Measurements from ENCODE around the gene MRTFA. TPM values are rescaled to one million over a fixed set of nuclear protein-coding genes. Genes with fewer than 3 reads are reported as not detected.

The MRTFA gene
- total RNA-seq, 2 experiments from 2014 or later: 72.5 to 76.3 TPM

- peak overlapping the region; percentile 8 for H3K27ac Mint-ChIP-seq
- no peak for DNase-seq
- no peak for ATAC-seq (ENCODE audit: low read depth)
- POLR2A ChIA-PET: interaction anchor here (1.4 kb wide), 1 partner anchor 11 kb away, joined by 5 read pairs; no protein-coding TSS in a partner anchor
- peaks cover 15% of the 10 kb centered on the region for H3K4me1 Mint-ChIP-seq
- no peak overlapping the region for H3K4me3 Mint-ChIP-seq
- peaks cover 26% of the 10 kb centered on the region for H3K36me3 Mint-ChIP-seq
- H3K9me3 Mint-ChIP-seq: no peaks in the 10 kb centered on the region
- no peaks in the 10 kb centered on the region for H3K27me3 Mint-ChIP-seq
Measured at GRCh38 chr22:40426594-40427333, 209.8 kb downstream of the MRTFA start.

- POLR2A ChIA-PET: interaction anchor here (1.3 kb wide), 1 partner anchor 11 kb away, joined by 5 read pairs; no protein-coding TSS in a partner anchor
- DNase-seq (peak; percentile 17), ATAC-seq (ENCODE audit: low read depth) (no peak)
- H3K4me3 Mint-ChIP-seq: no peak overlapping the region
- H3K4me1 Mint-ChIP-seq: peaks cover 9% of the 10 kb centered on the region
- no peaks in the 10 kb centered on the region for H3K9me3 Mint-ChIP-seq
- no peak overlapping the region for H3K27ac Mint-ChIP-seq
- H3K27me3 Mint-ChIP-seq: no peaks in the 10 kb centered on the region
- H3K36me3 Mint-ChIP-seq: peaks cover 27% of the 10 kb centered on the region
Measured at GRCh38 chr22:40425082-40425481, 211.4 kb downstream of the MRTFA start.

GRCh38 chr22:40423882-40424640 lies 212.5 kb downstream of the MRTFA start:
- POLR2A ChIA-PET: interaction anchor here (0.6 kb wide), 2 partner anchors 25 to 59 kb away, joined by 3 to 4 read pairs; no protein-coding TSS in a partner anchor
- peak; percentile 21 for DNase-seq
- peaks cover 28% of the 10 kb centered on the region for H3K36me3 Mint-ChIP-seq

GRCh38 chr22:40423310-40423688 lies 213.2 kb downstream of the MRTFA start:
- no peak for ATAC-seq (ENCODE audit: low read depth)
- no peak overlapping the region for H3K27ac Mint-ChIP-seq
- H3K4me3 Mint-ChIP-seq: no peak overlapping the region
- no peaks in the 10 kb centered on the region for H3K27me3 Mint-ChIP-seq
- POLR2A ChIA-PET: interaction anchor here (0.6 kb wide), 3 partner anchors 26 to 69 kb away, joined by 3 to 4 read pairs (median 4); no protein-coding TSS in a partner anchor
- H3K36me3 Mint-ChIP-seq: peaks cover 28% of the 10 kb centered on the region
- DNase-seq: no peak
- H3K4me1 Mint-ChIP-seq: peaks cover 10% of the 10 kb centered on the region
- H3K9me3 Mint-ChIP-seq: no peaks in the 10 kb centered on the region

More at GRCh38 chr22:40423882-40424640, 212.5 kb downstream of the MRTFA start:
- peaks cover 10% of the 10 kb centered on the region for H3K4me1 Mint-ChIP-seq
- no peaks in the 10 kb centered on the region for H3K27me3 Mint-ChIP-seq
- H3K4me3 Mint-ChIP-seq: no peak overlapping the region
- H3K27ac Mint-ChIP-seq: no peak overlapping the region
- no peak for ATAC-seq (ENCODE audit: low read depth)
- H3K9me3 Mint-ChIP-seq: no peaks in the 10 kb centered on the region

GRCh38 chr22:40422558-40423309 lies 213.8 kb downstream of the MRTFA start:
- POLR2A ChIA-PET: interaction anchor here (0.6 kb wide), 1 partner anchor 68 kb away, joined by 4 read pairs; no protein-coding TSS in a partner anchor
- ATAC-seq (ENCODE audit: low read depth) (no peak), DNase-seq (peak; percentile 17)
- Mint-ChIP-seq H3K4me3 (no peak overlapping the region), H3K9me3 (no peaks in the 10 kb centered on the region), H3K36me3 (peaks cover 28% of the 10 kb centered on the region), H3K4me1 (peaks cover 10% of the 10 kb centered on the region), H3K27me3 (no peaks in the 10 kb centered on the region), H3K27ac (peak overlapping the region; percentile 71)

GRCh38 chr22:40421941-40422340 lies 214.6 kb downstream of the MRTFA start:
- H3K36me3 Mint-ChIP-seq: peaks cover 26% of the 10 kb centered on the region
- H3K27ac Mint-ChIP-seq: peak overlapping the region; percentile 80
- ATAC-seq (ENCODE audit: low read depth) (no peak), DNase-seq (peak; percentile 17)
- H3K4me3 Mint-ChIP-seq: no peak overlapping the region
- peaks cover 10% of the 10 kb centered on the region for H3K4me1 Mint-ChIP-seq
- no peaks in the 10 kb centered on the region for H3K27me3 Mint-ChIP-seq
- POLR2A ChIA-PET: no interaction called here
- no peaks in the 10 kb centered on the region for H3K9me3 Mint-ChIP-seq

DNA sequence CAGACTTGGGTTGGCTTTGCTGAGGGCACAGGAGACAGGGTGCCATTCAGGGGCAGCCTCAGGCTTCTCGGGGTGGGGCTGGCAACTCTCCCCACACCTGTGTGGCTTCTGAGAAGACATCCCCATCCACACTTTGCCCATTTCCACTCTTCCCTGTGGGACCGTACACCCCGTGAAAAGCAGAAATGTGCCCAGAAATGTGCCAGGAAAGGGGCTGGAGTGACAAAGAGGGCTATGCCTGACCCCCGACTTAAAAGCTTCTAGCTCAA lies 215.5 kb downstream of the MRTFA start:
- Mint-ChIP-seq H3K4me1 (peaks cover 17% of the 10 kb centered on the region), H3K9me3 (no peaks in the 10 kb centered on the region), H3K27ac (no peak overlapping the region), H3K27me3 (no peaks in the 10 kb centered on the region), H3K36me3 (peaks cover 25% of the 10 kb centered on the region), H3K4me3 (no peak overlapping the region)
- POLR2A ChIA-PET: no interaction called here
- DNase-seq (no peak), ATAC-seq (ENCODE audit: low read depth) (no peak)

- ATAC-seq (ENCODE audit: low read depth) (no peak), DNase-seq (no peak)
- H3K4me3 Mint-ChIP-seq: no peak overlapping the region
- no peak overlapping the region for H3K27ac Mint-ChIP-seq
- peaks cover 30% of the 10 kb centered on the region for H3K36me3 Mint-ChIP-seq
- H3K27me3 Mint-ChIP-seq: no peaks in the 10 kb centered on the region
- H3K4me1 Mint-ChIP-seq: peaks cover 22% of the 10 kb centered on the region
- POLR2A ChIA-PET: no interaction called here
- no peaks in the 10 kb centered on the region for H3K9me3 Mint-ChIP-seq
Measured at GRCh38 chr22:40420341-40421081, 216.0 kb downstream of the MRTFA start.

- H3K27ac Mint-ChIP-seq: no peak overlapping the region
- H3K9me3 Mint-ChIP-seq: no peaks in the 10 kb centered on the region
- DNase-seq (no peak), ATAC-seq (ENCODE audit: low read depth) (no peak)
- no peak overlapping the region for H3K4me3 Mint-ChIP-seq
- peaks cover 28% of the 10 kb centered on the region for H3K4me1 Mint-ChIP-seq
- POLR2A ChIA-PET: no interaction called here
- H3K36me3 Mint-ChIP-seq: peaks cover 34% of the 10 kb centered on the region
- H3K27me3 Mint-ChIP-seq: no peaks in the 10 kb centered on the region
Measured at GRCh38 chr22:40419718-40420117, 216.8 kb downstream of the MRTFA start.

DNA sequence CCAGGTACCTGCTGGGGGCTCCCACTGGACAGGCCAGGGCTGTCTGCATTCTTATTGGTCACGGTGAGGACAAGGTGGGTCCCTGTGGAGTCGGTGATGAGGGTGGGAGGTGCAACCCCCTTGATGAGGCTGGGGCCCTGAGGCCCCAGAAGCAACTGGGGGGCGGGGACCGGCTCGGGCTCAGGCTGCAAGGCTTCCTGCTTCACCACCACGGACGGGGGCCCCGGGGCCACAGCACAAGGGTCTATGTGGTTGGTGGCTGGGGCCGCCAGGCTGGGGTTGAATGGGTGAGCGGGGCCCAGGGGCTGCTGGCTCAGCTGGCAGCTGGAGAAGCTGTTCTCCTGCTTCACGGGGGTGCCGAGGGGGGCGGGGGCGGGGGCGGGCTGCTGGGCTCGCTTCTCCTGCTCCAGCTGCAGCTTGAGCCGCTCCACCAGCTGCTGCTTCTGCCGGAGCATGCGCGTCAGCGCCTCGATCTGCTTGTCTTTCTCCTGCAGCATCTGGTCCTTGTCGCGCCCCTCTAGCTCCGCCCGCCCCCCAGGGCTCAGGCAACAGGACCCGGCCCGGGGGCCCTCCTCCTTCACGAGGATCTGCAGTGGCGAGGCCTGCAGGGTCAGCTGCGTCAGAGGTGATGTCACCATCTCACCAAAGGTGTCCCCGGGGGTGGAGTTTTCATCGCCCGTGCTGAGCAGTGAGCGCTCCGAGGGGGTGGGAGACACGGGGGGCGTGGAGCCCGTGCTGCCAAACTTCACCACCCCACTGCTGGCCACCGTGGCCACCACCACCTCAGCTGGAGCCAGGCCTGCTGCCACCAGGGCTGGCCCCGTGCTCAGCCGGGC lies 217.9 kb downstream of the MRTFA start:
- H3K4me3 Mint-ChIP-seq: no peak overlapping the region
- POLR2A ChIA-PET: interaction anchor here (0.6 to 1.3 kb wide), 4 partner anchors 9 to 493 kb away, joined by 3 to 7 read pairs (median 4); no protein-coding TSS in a partner anchor
- DNase-seq (no peak), ATAC-seq (ENCODE audit: low read depth) (peak; percentile 25)
- H3K27me3 Mint-ChIP-seq: no peaks in the 10 kb centered on the region
- H3K27ac Mint-ChIP-seq: peak overlapping the region; percentile 14
- peaks cover 37% of the 10 kb centered on the region for H3K36me3 Mint-ChIP-seq
- peaks cover 28% of the 10 kb centered on the region for H3K4me1 Mint-ChIP-seq
- H3K9me3 Mint-ChIP-seq: no peaks in the 10 kb centered on the region

DNA sequence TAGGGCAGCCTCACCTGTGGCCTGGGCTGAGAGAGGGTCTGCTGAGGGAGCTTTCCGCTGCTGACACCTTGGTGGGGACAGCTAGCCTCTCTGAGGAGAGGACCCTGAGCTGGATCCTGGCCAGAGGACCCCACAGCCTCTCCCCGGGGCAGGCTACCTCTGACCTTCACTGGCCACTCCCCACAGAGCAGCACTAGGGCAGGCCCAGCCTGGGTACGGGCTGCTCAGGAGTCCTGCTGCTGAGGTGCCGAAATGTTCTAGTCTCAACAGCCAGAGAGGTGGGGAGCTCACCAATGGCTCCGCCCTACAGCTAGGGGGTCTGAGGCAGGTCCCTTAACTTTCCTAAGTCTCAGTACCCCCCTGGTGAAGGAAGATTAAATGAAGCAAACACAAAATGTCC lies 218.6 kb downstream of the MRTFA start:
- H3K27ac Mint-ChIP-seq: peak overlapping the region; percentile 14
- POLR2A ChIA-PET: interaction anchor here (0.8 to 1.0 kb wide), 2 partner anchors 9 to 42 kb away, joined by 3 to 5 read pairs; no protein-coding TSS in a partner anchor

DNA sequence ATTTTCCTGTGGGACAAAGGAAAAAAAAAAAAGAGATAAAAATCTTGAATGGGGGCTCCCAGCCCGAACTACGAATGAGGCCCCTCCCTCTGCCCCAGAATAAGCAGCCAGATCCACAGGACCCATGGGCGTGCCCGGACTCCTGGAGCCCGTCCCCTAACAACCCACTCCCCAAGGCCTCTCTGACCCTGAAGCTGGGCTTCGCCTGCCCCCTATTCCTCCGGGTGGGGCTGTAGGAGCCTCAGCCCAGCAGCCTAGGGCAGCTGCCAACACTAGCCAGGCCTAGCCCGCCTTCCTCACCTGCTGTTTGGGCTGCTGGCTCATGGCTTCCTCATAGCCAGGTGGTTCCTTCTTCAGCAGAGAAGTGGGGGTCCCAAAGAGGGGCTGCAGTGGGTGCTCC lies 219.5 kb downstream of the MRTFA start:
- Mint-ChIP-seq H3K4me1 (peaks cover 22% of the 10 kb centered on the region), H3K27me3 (no peaks in the 10 kb centered on the region), H3K27ac (peak overlapping the region; percentile 86), H3K9me3 (no peaks in the 10 kb centered on the region), H3K4me3 (no peak overlapping the region), H3K36me3 (peaks cover 32% of the 10 kb centered on the region)
- no peak for DNase-seq
- ATAC-seq (ENCODE audit: low read depth): no peak
- POLR2A ChIA-PET: interaction anchor here (0.5 kb wide), 1 partner anchor 440 kb away, joined by 4 read pairs; the partner anchor contains the start of gene ST13

More for the DNA sequence above, 218.6 kb downstream of the MRTFA start:
- H3K9me3 Mint-ChIP-seq: no peaks in the 10 kb centered on the region
- no peak for ATAC-seq (ENCODE audit: low read depth)
- H3K4me3 Mint-ChIP-seq: no peak overlapping the region
- peaks cover 33% of the 10 kb centered on the region for H3K36me3 Mint-ChIP-seq
- H3K4me1 Mint-ChIP-seq: peaks cover 24% of the 10 kb centered on the region
- DNase-seq: no peak
- H3K27me3 Mint-ChIP-seq: no peaks in the 10 kb centered on the region

All from activated naive CD8-positive, alpha-beta T cell treated with anti-CD3 and anti-CD28 coated beads, Interleukin-2, amount 10 ng/mL, durations not matched to agents 7 days and 5 days (primary cell).